SK-N-SH (cell line): Measurements from ENCODE around the gene CASK. TPM values are rescaled to one million over a fixed set of nuclear protein-coding genes. Genes with fewer than 3 reads are reported as not detected.

Source experiments
- CTCF ChIA-PET: fragments of 300-600, 350-600 bp; formaldehyde crosslinking; extraction: SDS; loops from one replicate; lab custom pipeline; 2021; lab: Yijun Ruan, JAX
- POLR2A ChIA-PET: fragments of 350-600 bp; sonication (Branson Sonifier 250); formaldehyde crosslinking; extraction: SDS; loops from one replicate; lab custom pipeline; 2020; ENCODE audit warnings: antibody characterized with exemption, inconsistent platforms; lab: Yijun Ruan, JAX
- DNase-seq: peaks from one replicate; pipeline ENCODE4 v3.0.0; 2012
- H2AFZ ChIP-seq: fragments of 200-600 bp; sonication (generic); 2 replicates; pipeline ENCODE4 v1.8.1; 2016; ENCODE audit warnings: antibody characterized with exemption, mild to moderate bottlenecking, low read depth
- H3F3A ChIP-seq: fragments of 200-600 bp; sonication (generic); replicated peaks from 2 replicates; pipeline ENCODE3; 2016; ENCODE audit warnings: antibody characterized with exemption, mild to moderate bottlenecking; ENCODE audit not compliant: insufficient read depth
- H3K27ac ChIP-seq, 2 experiments: fragments of 200-500 bp in 1 of 2; fragments of 200-600 bp in 1 of 2; sonication (Bioruptor generic) in 1 of 2; sonication (generic), shearing (Covaris generic) in 1 of 2; 2 replicates each; pipeline versions ENCODE4 v1.5.1 to v1.6.1; 2014 to 2016; ENCODE audit warnings: low read depth in 2 of 2, inconsistent platforms in 1 of 2, low read length in 1 of 2, mild to moderate bottlenecking in 1 of 2, mixed read lengths in 1 of 2
- H3K27me3 ChIP-seq: fragments of 200-600 bp; sonication (generic), shearing (Covaris generic); 2 replicates; pipeline ENCODE4 v1.6.1; 2016; ENCODE audit warnings: mixed run types; ENCODE audit not compliant: insufficient read depth
- H3K36me3 ChIP-seq, 2 experiments: fragments of 200-500 bp in 1 of 2; fragments of 200-600 bp in 1 of 2; sonication (Bioruptor generic) in 1 of 2; sonication (generic) in 1 of 2; replicated peaks in 1 of 2; 2 replicates each; pipeline versions ENCODE3 to v1.5.1; 2014 to 2016; ENCODE audit warnings: low read length in 1 of 2, mild to moderate bottlenecking in 1 of 2; ENCODE audit not compliant: insufficient read depth in 2 of 2, control insufficient read depth in 1 of 2
- H3K4me1 ChIP-seq, 2 experiments: fragments of 200-500 bp in 1 of 2; fragments of 200-600 bp in 1 of 2; sonication (Bioruptor generic) in 1 of 2; sonication (generic), shearing (Covaris generic) in 1 of 2; 2 replicates each; pipeline versions ENCODE4 v1.5.1 to v1.6.1; 2014 to 2016; ENCODE audit warnings: low read depth in 1 of 2, low read length in 1 of 2, mixed run types in 1 of 2; ENCODE audit not compliant: insufficient read depth in 2 of 2, control insufficient read depth in 1 of 2
- H3K4me2 ChIP-seq: fragments of 200-600 bp; sonication (generic), shearing (Covaris generic); 2 replicates; pipeline ENCODE4 v1.6.1; 2017; ENCODE audit warnings: mixed run types
- H3K4me3 ChIP-seq, 2 experiments: fragments of 200-500 bp in 1 of 2; fragments of 200-600 bp in 1 of 2; sonication (Bioruptor generic) in 1 of 2; sonication (generic), shearing (Covaris generic) in 1 of 2; 2 replicates each; pipeline versions ENCODE4 v1.5.1 to v1.8.1; 2014 to 2016; ENCODE audit warnings: low read depth in 2 of 2, inconsistent platforms in 1 of 2, low read length in 1 of 2, mild to moderate bottlenecking in 1 of 2, mixed read lengths in 1 of 2, moderate library complexity in 1 of 2
- H3K79me2 ChIP-seq: fragments of 200-600 bp; sonication (generic); 2 replicates; pipeline ENCODE4 v1.8.1; 2017; ENCODE audit warnings: mild to moderate bottlenecking; ENCODE audit not compliant: insufficient read depth
- H3K9ac ChIP-seq: fragments of 200-600 bp; sonication (generic); 2 replicates; pipeline ENCODE4 v1.6.1; 2017; ENCODE audit warnings: mixed run types
- H3K9me2 ChIP-seq: fragments of 200-600 bp; sonication (generic); 2 replicates; pipeline ENCODE4 v1.6.1; 2017; ENCODE audit warnings: mixed run types
- H3K9me3 ChIP-seq: fragments of 200-600 bp; sonication (generic); 2 replicates; pipeline ENCODE4 v1.6.1; 2017; ENCODE audit warnings: mixed run types, mild to moderate bottlenecking, moderate library complexity
- H4K20me1 ChIP-seq: fragments of 200-600 bp; sonication (generic); 2 replicates; pipeline ENCODE4 v1.6.1; 2017; ENCODE audit warnings: mild to moderate bottlenecking, mixed run types; ENCODE audit not compliant: insufficient read depth
- CHD2 ChIP-seq: fragments of 150-350 bp; IDR thresholded peaks from 2 replicates; pipeline ENCODE4 v1.6.1; 2018; ENCODE audit warnings: low read length; ENCODE audit not compliant: partially characterized antibody
- CTCF ChIP-seq: fragments of 200-600 bp; sonication (generic); IDR thresholded peaks from 2 replicates; pipeline ENCODE4 v1.6.1; 2017; ENCODE audit warnings: antibody characterized with exemption, mild to moderate bottlenecking, moderate library complexity
- ELF1 ChIP-seq: IDR thresholded peaks from 2 replicates; pipeline ENCODE4 v1.4.0; 2012
- EP300 ChIP-seq, 2 experiments: IDR thresholded peaks; 2 replicates each; pipeline versions ENCODE4 v1.4.0 to v1.6.1; 2012; ENCODE audit warnings: borderline replicate concordance in 1 of 2, low read depth in 1 of 2, low read length in 1 of 2
- EZH2phosphoT487 ChIP-seq: fragments of 200-600 bp; sonication (generic); IDR thresholded peaks from 2 replicates; pipeline ENCODE4 v1.6.1; 2017; ENCODE audit warnings: low read depth, mixed run types, mild to moderate bottlenecking, antibody characterized with exemption, moderate library complexity, borderline replicate concordance
- FOXM1 ChIP-seq: IDR thresholded peaks from 2 replicates; pipeline ENCODE4 v1.4.0; 2012; ENCODE audit warnings: low read depth, mild to moderate bottlenecking
- JUND ChIP-seq: IDR thresholded peaks from 2 replicates; pipeline ENCODE4 v1.4.0; 2012
- MAX ChIP-seq: IDR thresholded peaks from 2 replicates; pipeline ENCODE4 v1.4.0; 2012; ENCODE audit warnings: low read depth
- MEF2A ChIP-seq: IDR thresholded peaks from 2 replicates; pipeline ENCODE4 v1.4.0; 2012; ENCODE audit warnings: low read depth, borderline replicate concordance
- MXI1 ChIP-seq: IDR thresholded peaks from 2 replicates; pipeline ENCODE4 v1.6.1; 2012; ENCODE audit warnings: mild to moderate bottlenecking, low read depth, low read length, improper control_type of control experiment
- PBX3 ChIP-seq: IDR thresholded peaks from 2 replicates; pipeline ENCODE4; 2012
- POLR2AphosphoS5 ChIP-seq: IDR thresholded peaks from 2 replicates; pipeline ENCODE4 v1.6.1; 2012; ENCODE audit warnings: low read depth, low read length
- RAD21 ChIP-seq: IDR thresholded peaks from 2 replicates; pipeline ENCODE4 v1.6.1; 2012; ENCODE audit warnings: mild to moderate bottlenecking, low read length
- RXRA ChIP-seq: IDR thresholded peaks from 2 replicates; pipeline ENCODE4 v1.4.0; 2012; ENCODE audit warnings: low read depth, mild to moderate bottlenecking, borderline replicate concordance
- TCF12 ChIP-seq: IDR thresholded peaks from 2 replicates; pipeline ENCODE4 v1.4.0; 2012
- TEAD4 ChIP-seq: IDR thresholded peaks from 2 replicates; pipeline ENCODE4 v1.4.0; 2012; ENCODE audit warnings: mild to moderate bottlenecking, borderline replicate concordance; ENCODE audit not compliant: insufficient read depth
- USF2 ChIP-seq: fragments of 150-350 bp; IDR thresholded peaks from 2 replicates; pipeline ENCODE4 v1.6.1; 2017; ENCODE audit warnings: antibody characterized with exemption, low read length, low read depth, borderline replicate concordance
- YY1 ChIP-seq: IDR thresholded peaks from 2 replicates; pipeline ENCODE4 v1.4.0; 2012; ENCODE audit warnings: low read depth, mild to moderate bottlenecking
- WGBS: methylation state at CpG from one replicate; pipeline ENCODE4 v1.1.6; 2017; ENCODE audit warnings: low lambda C conversion rate; 5-methylcytosine and 5-hydroxymethylcytosine counted together
- polyA plus RNA-seq, 3 experiments: library from polyadenylated mRNA; depleted of rRNA; stranded (reverse); fragments of >200 nt; gene quantifications; 2 replicates each; pipeline ENCODE4 v1.2.3, GENCODE V29; 2012

Gene CASK
- polyA plus RNA-seq, 1 of the 3 experiments (the other 2 are of a cell fraction) = 7.0 TPM

GRCh38 chrX:41903544-41903943 is 19.8 kb downstream of the CASK start:
- H3K27me3 ChIP-seq = no peaks in the 10 kb centered on the region
- TF ChIP-seq RXRA (no peak), JUND (no peak), YY1 (no peak), TCF12 (no peak), USF2 (no peak), MXI1 (no peak), MEF2A (no peak), RAD21 (no peak)
- TF ChIP-seq, all 33 proteins: peak for 0
- Histone ChIP-seq H2AFZ (no peak overlapping the region), H3K4me3 (no peak overlapping the region), H3K4me1 (no peaks in the 10 kb centered on the region), H3K36me3 (no peaks in the 10 kb centered on the region), H3K9me3 (no peaks in the 10 kb centered on the region; the same call in 1 of the 2 replicates), H3K79me2 (peaks cover 14% of the 10 kb centered on the region), H3K4me2 (no peak overlapping the region), H4K20me1 (peaks cover 8% of the 10 kb centered on the region; the same call in 1 of the 2 replicates), H3K9me2 (no peaks in the 10 kb centered on the region), H3K9ac (no peak overlapping the region), H3K27ac (no peak overlapping the region), H3F3A (no peaks in the 10 kb centered on the region)
- no peak for DNase-seq
- POLR2A ChIA-PET = no interaction called here
- CTCF ChIA-PET = no interaction called here
- 49% methylated on average over 1 of the region's 1 CpG for WGBS

- no peak for TF ChIP-seq MXI1
- TF ChIP-seq CTCF = no peak
- no peak for TF ChIP-seq CHD2
- no peak for TF ChIP-seq MEF2A
- TF ChIP-seq PBX3 = no peak
- TF ChIP-seq EZH2phosphoT487 = no peak
- TF ChIP-seq TEAD4 = no peak
- TF ChIP-seq ELF1 = no peak
- no peak for TF ChIP-seq POLR2AphosphoS5
- no peak for TF ChIP-seq FOXM1
- TF ChIP-seq MAX = no peak
- TF ChIP-seq EP300 (IDR thresholded peaks at IDR 0.05; ENCODE audit: borderline replicate concordance in 1 of 2, low read depth in 1 of 2, low read length in 1 of 2) = no peak
- CTCF ChIA-PET = interaction anchor here (0.7 to 1.2 kb wide), 2 partner anchors 37 to 157 kb away, joined by 3 read pairs; no protein-coding TSS in a partner anchor
- 0 out of 2 replicates have a peak, but pooled peaks cover 8% of the 10 kb centered on the region for H4K20me1 ChIP-seq
These were observed 23.0 kb downstream of the CASK start for GRCh38 chrX:41900321-41900720.

More at GRCh38 chrX:41900321-41900720, 23.0 kb downstream of the CASK start:
- POLR2A ChIA-PET = no interaction called here
- H2AFZ ChIP-seq = no peak overlapping the region
- H3K4me1 ChIP-seq = no peaks in the 10 kb centered on the region
- DNase-seq = no peak
- no peak overlapping the region for H3K9ac ChIP-seq
- peaks cover 7% of the 10 kb centered on the region; the same call in 1 of the 2 replicates for H3K79me2 ChIP-seq
- no peaks in the 10 kb centered on the region for H3K9me2 ChIP-seq
- H3K9me3 ChIP-seq = no peaks in the 10 kb centered on the region; the same call in 1 of the 2 replicates
- H3K36me3 ChIP-seq = peaks cover 0 to 4% of the 10 kb centered on the region in 2 experiments
- no peaks in the 10 kb centered on the region for H3K27me3 ChIP-seq
- H3F3A ChIP-seq = no peaks in the 10 kb centered on the region
- no peak overlapping the region for H3K4me2 ChIP-seq
- no peak overlapping the region for H3K27ac ChIP-seq
- no peak overlapping the region for H3K4me3 ChIP-seq
